ENCODE data around the gene SEC16B. TPM values are rescaled to one million over a fixed set of nuclear protein-coding genes. Genes with fewer than 3 reads are reported as not detected.

The SEC16B gene
- total RNA-seq, 2 donors from 2014 or later, result 11.2 to 37.6 TPM

- Histone ChIP-seq H3K4me3 (no peak overlapping the region), H3K4me1 (no peaks in the 10 kb centered on the region), H3K27me3 (no peaks in the 10 kb centered on the region), H3K9me3 (no peaks in the 10 kb centered on the region), H3K27ac (no peak overlapping the region), H3K36me3 (replicated peaks in 1 of 2; ENCODE audit: insufficient read depth in 1 of 2, low read depth in 2 of 2) (peaks cover 0 to 5% of the 10 kb centered on the region in 2 donors)
- WGBS, 2 donors, result 60 to 64% methylated on average over 5 of the region's 5 CpGs
- ATAC-seq, result no peak
- DNase-seq, result no peak
- intact Hi-C loops (cut with DNase I), result no loop called here
- TF ChIP-seq POLR2A (IDR thresholded peaks at IDR 0.05), result no peak
- TF ChIP-seq, protein P1, sequence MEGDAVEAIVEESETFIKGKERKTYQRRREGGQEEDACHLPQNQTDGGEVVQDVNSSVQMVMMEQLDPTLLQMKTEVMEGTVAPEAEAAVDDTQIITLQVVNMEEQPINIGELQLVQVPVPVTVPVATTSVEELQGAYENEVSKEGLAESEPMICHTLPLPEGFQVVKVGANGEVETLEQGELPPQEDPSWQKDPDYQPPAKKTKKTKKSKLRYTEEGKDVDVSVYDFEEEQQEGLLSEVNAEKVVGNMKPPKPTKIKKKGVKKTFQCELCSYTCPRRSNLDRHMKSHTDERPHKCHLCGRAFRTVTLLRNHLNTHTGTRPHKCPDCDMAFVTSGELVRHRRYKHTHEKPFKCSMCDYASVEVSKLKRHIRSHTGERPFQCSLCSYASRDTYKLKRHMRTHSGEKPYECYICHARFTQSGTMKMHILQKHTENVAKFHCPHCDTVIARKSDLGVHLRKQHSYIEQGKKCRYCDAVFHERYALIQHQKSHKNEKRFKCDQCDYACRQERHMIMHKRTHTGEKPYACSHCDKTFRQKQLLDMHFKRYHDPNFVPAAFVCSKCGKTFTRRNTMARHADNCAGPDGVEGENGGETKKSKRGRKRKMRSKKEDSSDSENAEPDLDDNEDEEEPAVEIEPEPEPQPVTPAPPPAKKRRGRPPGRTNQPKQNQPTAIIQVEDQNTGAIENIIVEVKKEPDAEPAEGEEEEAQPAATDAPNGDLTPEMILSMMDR (IDR thresholded peaks at IDR 0.05), result peak in 3 of 7 experiments; percentile 16 to 34 (median 22)
Measured at GRCh38 chr1:177959811-177960515, 9.9 kb downstream of the SEC16B start.

DNA sequence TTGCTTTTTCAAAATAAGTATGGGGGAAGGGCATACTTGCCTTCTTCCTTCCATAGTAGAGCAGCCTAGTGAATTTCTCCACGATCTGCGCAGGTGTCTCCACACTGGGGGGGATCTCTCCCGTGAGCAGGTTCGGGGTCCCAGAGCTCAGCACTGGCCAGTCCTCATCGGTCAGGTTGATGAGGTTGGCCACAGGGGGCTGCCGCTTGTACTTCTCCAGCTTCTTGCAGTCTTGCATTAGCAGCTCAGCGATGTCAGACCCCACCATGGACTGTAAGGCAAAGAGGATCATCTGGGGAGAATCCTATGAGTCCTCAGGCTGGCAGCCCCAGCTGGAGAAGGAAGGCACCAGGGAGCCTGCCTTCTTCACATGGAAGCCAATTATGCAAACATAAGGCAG is 11.8 kb downstream of the SEC16B start:
- Histone ChIP-seq H3K27ac (no peak overlapping the region), H3K4me1 (no peaks in the 10 kb centered on the region), H3K27me3 (no peaks in the 10 kb centered on the region), H3K9me3 (no peaks in the 10 kb centered on the region), H3K4me3 (no peak overlapping the region), H3K36me3 (replicated peaks in 1 of 2; ENCODE audit: insufficient read depth in 1 of 2, low read depth in 2 of 2) (no peaks in the 10 kb centered on the region)
- DNase-seq (no peak), ATAC-seq (no peak)
- intact Hi-C loops (cut with DNase I), result no loop called here
- WGBS, 2 donors, result 90 to 96% methylated on average over 7 of the region's 7 CpGs
- TF ChIP-seq, protein P1 (IDR thresholded peaks at IDR 0.05), result no peak
- no peak for TF ChIP-seq POLR2A (IDR thresholded peaks at IDR 0.05)

- intact Hi-C loops (cut with DNase I), result no loop called here
- no peak overlapping the region for H3K27ac ChIP-seq
- H3K4me1 ChIP-seq, result no peaks in the 10 kb centered on the region
- H3K9me3 ChIP-seq, result no peaks in the 10 kb centered on the region
- no peaks in the 10 kb centered on the region for H3K27me3 ChIP-seq
- WGBS, 2 donors, result 70 to 73% methylated on average over 2 of the region's 2 CpGs
- no peak overlapping the region for H3K4me3 ChIP-seq
- ATAC-seq, result no peak
- H3K36me3 ChIP-seq (replicated peaks in 1 of 2; ENCODE audit: insufficient read depth in 1 of 2, low read depth in 2 of 2), result no peaks in the 10 kb centered on the region
- DNase-seq, result no peak
- TF ChIP-seq, protein P1 (IDR thresholded peaks at IDR 0.05), result no peak
- TF ChIP-seq POLR2A (IDR thresholded peaks at IDR 0.05), result no peak
Measured at GRCh38 chr1:177954076-177954475, 15.8 kb downstream of the SEC16B start.

DNA sequence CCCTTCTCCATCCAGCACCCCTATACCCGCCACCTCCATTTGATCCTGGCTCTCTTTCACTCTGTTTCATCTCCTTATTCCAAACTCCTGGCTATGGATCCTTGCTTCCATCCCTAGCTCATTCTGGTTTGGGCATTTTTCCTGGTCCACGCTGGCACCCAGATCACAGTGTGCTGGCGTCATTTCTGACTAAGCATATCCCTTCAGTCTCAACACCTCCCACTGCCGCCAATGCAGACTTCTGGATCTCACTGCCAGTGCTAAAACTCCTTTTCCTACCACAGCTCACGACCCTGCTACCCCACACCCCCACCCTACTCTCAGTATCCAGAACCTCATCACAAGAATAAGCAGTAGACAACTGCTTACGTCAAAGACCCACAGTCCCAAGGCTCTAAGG is 16.3 kb downstream of the SEC16B start:
- DNase-seq (no peak), ATAC-seq (no peak)
- no peak overlapping the region for H3K27ac ChIP-seq
- H3K4me3 ChIP-seq, result no peak overlapping the region
- H3K36me3 ChIP-seq (replicated peaks in 1 of 2; ENCODE audit: insufficient read depth in 1 of 2, low read depth in 2 of 2), result no peaks in the 10 kb centered on the region
- intact Hi-C loops (cut with DNase I), result no loop called here
- H3K4me1 ChIP-seq, result no peaks in the 10 kb centered on the region
- WGBS, 2 donors, result 79 to 90% methylated on average over 6 of the region's 6 CpGs
- no peaks in the 10 kb centered on the region for H3K27me3 ChIP-seq
- TF ChIP-seq, protein P1 (IDR thresholded peaks at IDR 0.05), result no peak
- no peak for TF ChIP-seq POLR2A (IDR thresholded peaks at IDR 0.05)
- no peaks in the 10 kb centered on the region for H3K9me3 ChIP-seq

- Histone ChIP-seq H3K9me3 (no peaks in the 10 kb centered on the region), H3K4me3 (no peak overlapping the region), H3K36me3 (replicated peaks in 1 of 2; ENCODE audit: insufficient read depth in 1 of 2, low read depth in 2 of 2) (no peaks in the 10 kb centered on the region), H3K27me3 (no peaks in the 10 kb centered on the region), H3K4me1 (no peaks in the 10 kb centered on the region), H3K27ac (no peak overlapping the region)
- no peak for DNase-seq
- 85 to 93% methylated on average over 9 of the region's 9 CpGs for WGBS, 2 donors
- intact Hi-C loops (cut with DNase I), result no loop called here
- no peak for TF ChIP-seq POLR2A (IDR thresholded peaks at IDR 0.05)
- TF ChIP-seq, protein P1 (IDR thresholded peaks at IDR 0.05), result no peak
- no peak for ATAC-seq
Measured at GRCh38 chr1:177952691-177953090, 17.2 kb downstream of the SEC16B start.
